Metanephros (tissue), 2 donors: ENCODE results near the gene DOCK4. TPM values are rescaled to one million over a fixed set of nuclear protein-coding genes. Genes with fewer than 3 reads are reported as not detected.

Experiments used
- small RNA-seq: library from RNA; depleted of rRNA; stranded (forward); fragments of <200 nt; gene quantifications from one replicate; pipeline ENCODE3, GENCODE V24; 2014; ENCODE audit warnings: low replicate concordance
- total RNA-seq: library from RNA; depleted of rRNA; stranded (reverse); fragments of >200 nt; gene quantifications from one replicate; pipeline ENCODE4 v1.2.3, GENCODE V29; 2014

The DOCK4 gene
- 46.9 TPM for total RNA-seq

DNA sequence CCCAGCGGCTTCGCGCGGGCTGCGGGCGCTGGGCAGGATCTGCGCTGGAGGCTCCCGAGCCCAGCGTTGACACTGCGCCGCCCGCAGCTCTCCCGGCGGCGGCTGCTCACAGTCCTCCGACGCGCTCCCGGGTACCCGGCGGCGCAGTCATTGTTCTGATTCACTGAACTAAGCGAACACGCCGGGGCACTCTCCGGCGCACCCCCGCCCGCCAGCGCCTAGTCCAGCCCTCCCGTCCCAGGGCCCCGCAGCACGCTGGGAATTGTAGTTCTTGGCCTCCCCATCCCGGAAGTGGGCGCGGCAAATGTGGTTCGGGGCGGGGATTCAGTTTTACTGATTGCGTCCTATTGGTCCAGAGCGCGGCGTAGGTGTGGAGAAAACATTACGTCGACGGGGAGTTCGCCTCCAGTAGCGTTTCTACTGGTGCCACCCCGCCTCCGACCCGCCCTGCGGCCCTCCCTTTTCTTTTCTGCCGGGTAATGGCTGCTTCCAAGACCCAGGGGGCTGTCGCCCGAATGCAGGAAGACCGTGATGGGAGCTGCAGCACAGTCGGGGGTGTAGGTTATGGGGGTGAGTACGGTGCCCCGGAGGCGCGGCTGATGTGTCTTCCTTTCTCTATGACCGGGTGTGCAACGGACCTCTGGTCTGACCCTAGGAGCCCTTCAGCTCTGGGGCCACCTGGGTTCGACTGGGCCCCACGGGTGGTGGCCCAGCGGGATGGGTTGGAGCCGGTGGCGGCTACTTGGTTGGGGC lies at the start of gene DOCK4, which contains the start of gene ZNF277:
DOCK4 (minus strand) TSS at position 162 of the 753 bp plus-strand sequence. CDS start 261 bp downstream, outside the sequence.
ZNF277 (plus strand) TSS at position 458 of the 753 bp plus-strand sequence; CDS start at position 480, 22 bp downstream.

Small RNA genes within 50 kb of the gene (small RNA-seq; reads per million reads assigned to genes)
- not detected for gene RNA5SP237

Other genes starting within 250 kb of the DOCK4 start
- 35.4 TPM for gene ZNF277, start 296 bp upstream of the DOCK4 start, total RNA-seq
- gene IFRD1, start 244.1 kb upstream of the DOCK4 start, total RNA-seq = 44.1 TPM